ENCODE results near the gene ARID5B. TPM values are rescaled to one million over a fixed set of nuclear protein-coding genes. Genes with fewer than 3 reads are reported as not detected.
A peak's percentile ranks its signal among the peaks of the same experiment; 100 is the strongest.

Gene ARID5B
- total RNA-seq, 2 donors from 2014 or later = 74.4 to 113 TPM

GRCh38 chr10:61989995-61990760, 88.7 kb downstream of the ARID5B start:
- Mint-ChIP-seq H3K4me1 (ENCODE audit: low read depth) (peaks cover 98% of the 10 kb centered on the region), H3K27me3 (ENCODE audit: low read depth) (no peaks in the 10 kb centered on the region), H3K27ac (peak overlapping the region; percentile 89), H3K36me3 (ENCODE audit: insufficient read depth in 2 of 2) (peaks cover 13 to 32% of the 10 kb centered on the region in 2 donors), H3K4me3 (peak overlapping the region; percentile 37 to 51), H3K9me3 (peaks cover 0 to 3% of the 10 kb centered on the region in 2 donors)
- DNase-seq (no peak), ATAC-seq (replicated peaks in 1 of 2) (no peak)

GRCh38 chr10:61990761-61991135, 89.2 kb downstream of the ARID5B start:
- Mint-ChIP-seq H3K27me3 (ENCODE audit: low read depth) (no peaks in the 10 kb centered on the region), H3K27ac (peak overlapping the region; percentile 95), H3K36me3 (ENCODE audit: insufficient read depth in 2 of 2) (peaks cover 13 to 35% of the 10 kb centered on the region in 2 donors), H3K9me3 (peaks cover 0 to 3% of the 10 kb centered on the region in 2 donors), H3K4me1 (ENCODE audit: low read depth) (peaks cover 98% of the 10 kb centered on the region), H3K4me3 (peak overlapping the region; percentile 83 to 88)
- no peak for ATAC-seq (replicated peaks in 1 of 2)
- DNase-seq = no peak

GRCh38 chr10:61991166-61991565, 89.7 kb downstream of the ARID5B start:
- H3K4me1 Mint-ChIP-seq (ENCODE audit: low read depth) = peaks cover 98% of the 10 kb centered on the region
- ATAC-seq (replicated peaks in 1 of 2) (no peak), DNase-seq (no peak)
- peak overlapping the region; percentile 95 for H3K27ac Mint-ChIP-seq
- H3K9me3 Mint-ChIP-seq = peaks cover 0 to 3% of the 10 kb centered on the region in 2 donors
- H3K36me3 Mint-ChIP-seq (ENCODE audit: insufficient read depth in 2 of 2) = peaks cover 13 to 36% of the 10 kb centered on the region in 2 donors
- H3K4me3 Mint-ChIP-seq = peak overlapping the region; percentile 83 to 88
- H3K27me3 Mint-ChIP-seq (ENCODE audit: low read depth) = no peaks in the 10 kb centered on the region

GRCh38 chr10:61992059-61992460, 90.6 kb downstream of the ARID5B start:
- Mint-ChIP-seq H3K27me3 (ENCODE audit: low read depth) (no peaks in the 10 kb centered on the region), H3K36me3 (ENCODE audit: insufficient read depth in 2 of 2) (peaks cover 10 to 31% of the 10 kb centered on the region in 2 donors), H3K27ac (peak overlapping the region; percentile 95), H3K9me3 (peaks cover 0 to 2% of the 10 kb centered on the region in 2 donors), H3K4me3 (peak overlapping the region; percentile 83 to 88), H3K4me1 (ENCODE audit: low read depth) (peaks cover 98% of the 10 kb centered on the region)
- DNase-seq (peak; percentile 36 to 51), ATAC-seq (replicated peaks in 1 of 2) (peak; percentile 14 to 34)

- ATAC-seq (replicated peaks in 1 of 2) (peak; percentile 57 to 59), DNase-seq (peak; percentile 63 to 64)
- no peaks in the 10 kb centered on the region for H3K27me3 Mint-ChIP-seq (ENCODE audit: low read depth)
- peaks cover 10 to 30% of the 10 kb centered on the region in 2 donors for H3K36me3 Mint-ChIP-seq (ENCODE audit: insufficient read depth in 2 of 2)
- H3K27ac Mint-ChIP-seq = peak overlapping the region; percentile 95
- H3K4me1 Mint-ChIP-seq (ENCODE audit: low read depth) = peaks cover 94% of the 10 kb centered on the region
- H3K4me3 Mint-ChIP-seq = peak overlapping the region; percentile 83 to 88
- peaks cover 0 to 2% of the 10 kb centered on the region in 2 donors for H3K9me3 Mint-ChIP-seq
Observed at GRCh38 chr10:61992671-61993668, 91.5 kb downstream of the ARID5B start.

- Mint-ChIP-seq H3K27ac (peak overlapping the region; percentile 95), H3K4me3 (peak overlapping the region; percentile 83 to 88), H3K27me3 (ENCODE audit: low read depth) (no peaks in the 10 kb centered on the region), H3K9me3 (peaks cover 0 to 7% of the 10 kb centered on the region in 2 donors), H3K36me3 (ENCODE audit: insufficient read depth in 2 of 2) (peaks cover 18 to 38% of the 10 kb centered on the region in 2 donors), H3K4me1 (ENCODE audit: low read depth) (peaks cover 94% of the 10 kb centered on the region)
- ATAC-seq (replicated peaks in 1 of 2) (peak in 1 of 2 donors; percentile 2), DNase-seq (no peak)
Observed at GRCh38 chr10:61993711-61994401, 92.4 kb downstream of the ARID5B start.

GRCh38 chr10:61994405-61995219, 93.1 kb downstream of the ARID5B start:
- H3K36me3 Mint-ChIP-seq (ENCODE audit: insufficient read depth in 2 of 2) = peaks cover 19 to 44% of the 10 kb centered on the region in 2 donors
- peak overlapping the region; percentile 95 for H3K27ac Mint-ChIP-seq
- DNase-seq (no peak), ATAC-seq (replicated peaks in 1 of 2) (no peak)
- H3K4me1 Mint-ChIP-seq (ENCODE audit: low read depth) = peaks cover 95% of the 10 kb centered on the region
- peaks cover 0 to 7% of the 10 kb centered on the region in 2 donors for H3K9me3 Mint-ChIP-seq
- H3K4me3 Mint-ChIP-seq = peak overlapping the region; percentile 83 to 88
- H3K27me3 Mint-ChIP-seq (ENCODE audit: low read depth) = no peaks in the 10 kb centered on the region

- H3K4me3 Mint-ChIP-seq = peak overlapping the region; percentile 39 to 83
- DNase-seq (no peak), ATAC-seq (replicated peaks in 1 of 2) (no peak)
- peaks cover 22 to 46% of the 10 kb centered on the region in 2 donors for H3K36me3 Mint-ChIP-seq (ENCODE audit: insufficient read depth in 2 of 2)
- H3K27ac Mint-ChIP-seq = peak overlapping the region; percentile 95
- no peaks in the 10 kb centered on the region for H3K27me3 Mint-ChIP-seq (ENCODE audit: low read depth)
- H3K9me3 Mint-ChIP-seq = peaks cover 0 to 10% of the 10 kb centered on the region in 2 donors
- peaks cover 95% of the 10 kb centered on the region for H3K4me1 Mint-ChIP-seq (ENCODE audit: low read depth)
Observed at GRCh38 chr10:61995220-61995503, 93.7 kb downstream of the ARID5B start.

- Mint-ChIP-seq H3K9me3 (peaks cover 0 to 7% of the 10 kb centered on the region in 2 donors), H3K36me3 (ENCODE audit: insufficient read depth in 2 of 2) (peaks cover 26 to 48% of the 10 kb centered on the region in 2 donors), H3K27me3 (ENCODE audit: low read depth) (no peaks in the 10 kb centered on the region), H3K4me3 (no peak overlapping the region), H3K4me1 (ENCODE audit: low read depth) (peaks cover 93% of the 10 kb centered on the region), H3K27ac (no peak overlapping the region)
- DNase-seq (no peak), ATAC-seq (replicated peaks in 1 of 2) (no peak)
Observed at GRCh38 chr10:61998937-61999336, 97.4 kb downstream of the ARID5B start.

GRCh38 chr10:62000037-62000603, 98.6 kb downstream of the ARID5B start:
- H3K27ac Mint-ChIP-seq = peak overlapping the region; percentile 88
- H3K27me3 Mint-ChIP-seq (ENCODE audit: low read depth) = no peaks in the 10 kb centered on the region
- peak overlapping the region in 1 of 2 donors; percentile 58 for H3K4me3 Mint-ChIP-seq
- H3K36me3 Mint-ChIP-seq (ENCODE audit: insufficient read depth in 2 of 2) = peaks cover 30 to 53% of the 10 kb centered on the region in 2 donors
- DNase-seq (no peak), ATAC-seq (replicated peaks in 1 of 2) (no peak)
- peaks cover 93% of the 10 kb centered on the region for H3K4me1 Mint-ChIP-seq (ENCODE audit: low read depth)
- H3K9me3 Mint-ChIP-seq = peaks cover 0 to 7% of the 10 kb centered on the region in 2 donors

GRCh38 chr10:62000726-62001125, 99.2 kb downstream of the ARID5B start:
- H3K9me3 Mint-ChIP-seq = peaks cover 0 to 9% of the 10 kb centered on the region in 2 donors
- H3K27me3 Mint-ChIP-seq (ENCODE audit: low read depth) = no peaks in the 10 kb centered on the region
- H3K4me1 Mint-ChIP-seq (ENCODE audit: low read depth) = peaks cover 93% of the 10 kb centered on the region
- H3K4me3 Mint-ChIP-seq = peak overlapping the region; percentile 11 to 58
- DNase-seq = no peak
- H3K36me3 Mint-ChIP-seq (ENCODE audit: insufficient read depth in 2 of 2) = peaks cover 35 to 55% of the 10 kb centered on the region in 2 donors
- peak overlapping the region; percentile 88 for H3K27ac Mint-ChIP-seq
- ATAC-seq (replicated peaks in 1 of 2) = peak; percentile 29 to 30

Data from activated T-cell treated with anti-CD3 and anti-CD28 coated beads, Interleukin-2, amount 50 U/mL, for 72 hours (primary cell).